ENCODE data around the gene RPTOR. TPM values are rescaled to one million over a fixed set of nuclear protein-coding genes. Genes with fewer than 3 reads are reported as not detected.

The RPTOR gene
- total RNA-seq, 1 donor from 2014 or later: 65.9 TPM

DNA sequence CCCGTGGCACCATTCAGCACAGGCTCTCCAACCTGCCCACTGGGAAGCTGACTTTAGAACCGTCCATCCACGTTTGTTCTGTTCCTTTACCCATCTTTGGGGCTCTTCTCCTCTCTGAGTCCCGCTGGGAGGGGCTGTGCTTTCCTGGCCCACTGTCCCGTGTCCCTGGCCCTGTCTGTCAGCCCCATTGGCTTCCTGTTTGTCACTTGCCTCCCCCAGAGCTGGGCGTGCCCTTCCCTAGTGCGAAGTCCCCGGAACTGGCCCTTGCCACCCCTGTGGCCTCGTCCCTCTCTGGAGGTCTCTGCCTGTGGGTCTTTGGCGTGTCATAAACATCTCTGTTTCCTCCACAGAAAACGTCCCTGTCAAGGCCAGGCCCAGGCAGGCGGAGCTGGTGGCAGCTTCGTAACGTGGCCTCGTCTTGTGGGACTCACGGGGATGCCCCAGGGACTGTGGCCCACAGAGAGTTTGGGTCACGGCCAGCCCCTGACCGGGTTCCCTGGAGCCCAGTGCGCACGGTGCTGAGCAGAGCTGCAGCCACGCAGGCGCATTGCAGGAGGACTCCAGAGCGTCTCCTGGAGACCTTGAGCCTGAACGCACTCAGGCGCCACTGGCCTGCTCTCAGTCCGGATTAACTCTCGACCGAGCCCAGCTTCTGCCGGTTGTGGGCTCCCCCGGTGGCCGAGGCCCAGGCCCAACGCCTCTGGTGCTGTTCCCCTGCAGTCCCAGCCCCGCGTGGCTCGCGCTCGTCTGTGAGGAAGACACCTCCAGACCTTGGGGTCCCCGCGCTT, 454.3 kb downstream of the RPTOR start:
- CTCF ChIA-PET: no interaction called here
- no peak overlapping the region for H3K4me3 Mint-ChIP-seq
- H3K27ac Mint-ChIP-seq: no peak overlapping the region
- no peak for ATAC-seq (ENCODE audit: low read depth)
- no peak for DNase-seq
- H3K4me1 Mint-ChIP-seq: peaks cover 6% of the 10 kb centered on the region
- POLR2A ChIA-PET: no interaction called here
- intact Hi-C loops (cut with micrococcal nuclease): no loop called here
- no peaks in the 10 kb centered on the region for H3K9me3 Mint-ChIP-seq
- H3K36me3 Mint-ChIP-seq (ENCODE audit: low read depth): peaks cover 45% of the 10 kb centered on the region
- peaks cover 11% of the 10 kb centered on the region for H3K27me3 Mint-ChIP-seq
- TF ChIP-seq, protein P1, sequence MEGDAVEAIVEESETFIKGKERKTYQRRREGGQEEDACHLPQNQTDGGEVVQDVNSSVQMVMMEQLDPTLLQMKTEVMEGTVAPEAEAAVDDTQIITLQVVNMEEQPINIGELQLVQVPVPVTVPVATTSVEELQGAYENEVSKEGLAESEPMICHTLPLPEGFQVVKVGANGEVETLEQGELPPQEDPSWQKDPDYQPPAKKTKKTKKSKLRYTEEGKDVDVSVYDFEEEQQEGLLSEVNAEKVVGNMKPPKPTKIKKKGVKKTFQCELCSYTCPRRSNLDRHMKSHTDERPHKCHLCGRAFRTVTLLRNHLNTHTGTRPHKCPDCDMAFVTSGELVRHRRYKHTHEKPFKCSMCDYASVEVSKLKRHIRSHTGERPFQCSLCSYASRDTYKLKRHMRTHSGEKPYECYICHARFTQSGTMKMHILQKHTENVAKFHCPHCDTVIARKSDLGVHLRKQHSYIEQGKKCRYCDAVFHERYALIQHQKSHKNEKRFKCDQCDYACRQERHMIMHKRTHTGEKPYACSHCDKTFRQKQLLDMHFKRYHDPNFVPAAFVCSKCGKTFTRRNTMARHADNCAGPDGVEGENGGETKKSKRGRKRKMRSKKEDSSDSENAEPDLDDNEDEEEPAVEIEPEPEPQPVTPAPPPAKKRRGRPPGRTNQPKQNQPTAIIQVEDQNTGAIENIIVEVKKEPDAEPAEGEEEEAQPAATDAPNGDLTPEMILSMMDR (IDR thresholded peaks at IDR 0.05): no peak

DNA sequence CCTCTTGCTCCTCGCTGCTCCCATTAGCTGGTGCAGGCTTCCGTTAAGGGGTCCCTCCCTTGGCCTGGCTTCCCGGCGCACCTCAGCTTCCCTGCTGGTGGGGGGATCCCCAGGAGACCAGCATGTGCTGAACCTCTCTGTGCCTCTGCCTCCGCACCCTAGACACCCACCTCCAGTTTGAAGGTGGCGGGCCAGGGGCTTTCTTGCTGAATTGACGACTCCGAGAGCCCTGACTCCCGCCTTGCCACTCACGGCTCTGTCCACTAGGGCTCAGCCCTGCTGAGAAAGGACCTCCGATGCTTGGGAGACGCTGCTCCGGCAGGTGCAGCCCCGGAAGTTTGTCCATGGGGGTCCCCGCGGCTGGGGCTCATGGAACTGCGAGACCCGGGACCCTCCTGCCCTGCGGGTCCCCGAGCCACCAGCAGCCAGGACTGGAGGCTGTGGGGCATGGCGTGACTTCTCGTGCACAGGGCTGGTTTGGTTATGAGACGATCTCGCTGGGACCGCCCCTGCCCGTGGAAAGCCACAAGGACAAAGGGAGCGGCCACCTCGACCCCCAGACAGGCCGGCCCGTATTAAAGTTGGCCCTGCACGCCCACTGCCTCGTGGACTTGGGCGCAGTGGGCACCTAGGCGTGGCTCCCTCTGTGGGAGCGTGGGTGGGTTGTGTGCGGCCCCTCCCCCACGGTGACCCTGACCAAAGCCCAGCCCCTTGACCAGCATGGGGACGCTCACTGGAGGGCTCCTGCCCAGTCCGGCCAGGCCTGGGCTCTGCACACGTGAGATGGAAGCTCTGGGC, 455.1 kb downstream of the RPTOR start:
- Mint-ChIP-seq H3K27me3 (peaks cover 14% of the 10 kb centered on the region), H3K27ac (no peak overlapping the region), H3K4me3 (no peak overlapping the region), H3K4me1 (peaks cover 10% of the 10 kb centered on the region), H3K36me3 (ENCODE audit: low read depth) (peaks cover 45% of the 10 kb centered on the region), H3K9me3 (no peaks in the 10 kb centered on the region)
- no peak for ATAC-seq (ENCODE audit: low read depth)
- no peak for DNase-seq
- ChIA-PET POLR2A (no interaction called here), CTCF (no interaction called here)
- intact Hi-C loops (cut with micrococcal nuclease): no loop called here
- TF ChIP-seq, protein P1 (IDR thresholded peaks at IDR 0.05): no peak

DNA sequence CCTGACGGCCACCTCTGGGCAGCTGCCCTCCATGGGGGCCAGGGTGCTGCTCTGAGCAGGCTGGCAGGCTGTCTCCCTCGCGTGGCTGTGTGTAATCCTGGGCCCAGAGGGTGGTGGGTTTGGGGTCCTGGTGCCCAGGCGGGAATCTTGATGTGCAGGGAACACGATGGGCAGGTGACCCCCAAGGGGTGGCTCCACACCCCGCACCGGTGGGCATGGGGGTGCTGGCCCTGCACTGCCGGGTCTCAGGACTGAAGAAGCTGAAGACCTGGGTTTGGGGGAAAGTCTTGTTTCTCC, 455.6 kb downstream of the RPTOR start:
- TF ChIP-seq, protein P1 (IDR thresholded peaks at IDR 0.05): no peak
- DNase-seq: no peak
- no peak overlapping the region for H3K27ac Mint-ChIP-seq
- intact Hi-C loops (cut with micrococcal nuclease): no loop called here
- POLR2A ChIA-PET: no interaction called here
- H3K4me1 Mint-ChIP-seq: peaks cover 11% of the 10 kb centered on the region
- no peaks in the 10 kb centered on the region for H3K9me3 Mint-ChIP-seq
- H3K36me3 Mint-ChIP-seq (ENCODE audit: low read depth): peaks cover 42% of the 10 kb centered on the region
- H3K27me3 Mint-ChIP-seq: peaks cover 17% of the 10 kb centered on the region
- no peak overlapping the region for H3K4me3 Mint-ChIP-seq
- ATAC-seq (ENCODE audit: low read depth): no peak
- CTCF ChIA-PET: no interaction called here

DNA sequence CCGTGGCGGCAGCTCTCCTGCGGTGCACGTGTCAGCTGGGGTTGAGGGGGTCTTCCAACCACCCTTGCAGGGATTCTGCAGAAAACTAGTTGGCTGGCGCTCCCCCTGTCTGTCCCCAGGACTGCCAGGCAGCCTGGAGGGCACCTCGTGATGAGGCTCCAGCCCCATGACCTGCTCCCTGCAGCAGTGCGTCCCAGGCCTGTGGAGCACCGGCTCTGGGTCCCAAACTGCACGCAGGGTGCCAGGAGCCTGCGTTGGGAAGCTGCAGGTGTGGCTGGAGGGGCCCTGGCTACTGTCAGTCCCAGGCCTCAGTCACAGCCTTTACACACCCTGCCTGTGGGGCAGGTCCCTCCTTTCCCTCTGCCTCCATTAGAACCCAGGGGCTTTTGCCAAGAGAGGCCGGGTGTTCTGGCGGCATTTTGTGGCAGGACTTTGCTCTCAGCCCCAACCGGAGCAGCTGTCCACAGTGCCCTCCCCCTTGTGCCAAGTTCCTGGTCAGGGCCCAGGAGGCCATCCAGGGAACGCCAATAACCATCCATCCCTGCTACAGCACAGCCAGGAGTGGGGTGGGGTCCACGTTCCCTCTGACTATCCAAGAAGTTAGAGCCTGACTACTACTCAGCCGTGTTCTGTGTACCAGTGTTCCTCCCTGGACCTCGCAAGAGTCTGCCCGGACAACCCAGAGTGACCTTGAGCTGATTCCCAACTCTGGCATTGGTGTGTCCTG, 456.2 kb downstream of the RPTOR start:
- ATAC-seq (ENCODE audit: low read depth): no peak
- no peak overlapping the region for H3K4me3 Mint-ChIP-seq
- no peaks in the 10 kb centered on the region for H3K9me3 Mint-ChIP-seq
- H3K27ac Mint-ChIP-seq: no peak overlapping the region
- ChIA-PET CTCF (no interaction called here), POLR2A (no interaction called here)
- DNase-seq: no peak
- TF ChIP-seq, protein P1 (IDR thresholded peaks at IDR 0.05): no peak
- H3K4me1 Mint-ChIP-seq: peaks cover 11% of the 10 kb centered on the region
- intact Hi-C loops (cut with micrococcal nuclease): no loop called here
- peaks cover 37% of the 10 kb centered on the region for H3K36me3 Mint-ChIP-seq (ENCODE audit: low read depth)
- peaks cover 17% of the 10 kb centered on the region for H3K27me3 Mint-ChIP-seq

DNA sequence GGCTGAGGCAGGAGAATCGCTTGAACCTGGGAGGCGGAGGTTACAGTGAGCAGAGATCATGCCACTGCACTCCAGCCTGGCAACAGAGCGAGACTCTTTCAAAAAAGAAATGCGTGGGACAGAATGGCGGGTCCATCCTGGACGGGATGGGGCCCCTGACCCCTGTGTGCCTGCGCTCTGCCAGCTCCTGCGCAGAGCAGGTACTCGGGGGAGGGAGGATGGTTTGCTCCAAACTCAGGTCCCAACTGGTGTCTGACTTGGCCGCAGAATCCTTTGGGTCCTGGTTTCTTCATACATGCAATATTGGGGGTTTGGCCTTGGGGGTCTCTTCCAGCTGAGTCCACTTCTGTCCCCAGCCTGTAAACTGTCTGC, 457.4 kb downstream of the RPTOR start:
- H3K36me3 Mint-ChIP-seq (ENCODE audit: low read depth): peaks cover 25% of the 10 kb centered on the region
- DNase-seq (no peak), ATAC-seq (ENCODE audit: low read depth) (no peak)
- CTCF ChIA-PET: no interaction called here
- no peaks in the 10 kb centered on the region for H3K9me3 Mint-ChIP-seq
- TF ChIP-seq, protein P1 (IDR thresholded peaks at IDR 0.05): no peak
- no peak overlapping the region for H3K27ac Mint-ChIP-seq
- peaks cover 19% of the 10 kb centered on the region for H3K27me3 Mint-ChIP-seq
- peaks cover 11% of the 10 kb centered on the region for H3K4me1 Mint-ChIP-seq
- POLR2A ChIA-PET: interaction anchor here (0.6 kb wide), 2 partner anchors 13 to 16 kb away, joined by 5 to 6 read pairs; no protein-coding TSS in a partner anchor
- H3K4me3 Mint-ChIP-seq: no peak overlapping the region
- intact Hi-C loops (cut with micrococcal nuclease): no loop called here
